HAP-1 (cell line): ENCODE measurements around the gene FBXW5.

Experiments used
- DNase-seq, 2 experiments: peaks; one replicate each; pipeline ENCODE4 v3.0.0-alpha.2; 2016 to 2020; ENCODE audit warnings: low spot score in 2 of 2
- H3K27me3 ChIP-seq: fragments of 250-450 bp; sonication (Bioruptor Pico); 2 replicates; pipeline ENCODE4 v1.5.1; 2020; ENCODE audit warnings: low read depth, mild to moderate bottlenecking, moderate library complexity
- H3K36me3 ChIP-seq: fragments of 250-450 bp; sonication (Bioruptor Pico); replicated peaks from 2 replicates; pipeline ENCODE4 v1.5.1; 2020; ENCODE audit warnings: mild to moderate bottlenecking
- H3K4me1 ChIP-seq: fragments of 250-450 bp; sonication (Bioruptor Pico); 2 replicates; pipeline ENCODE4 v1.5.1; 2020; ENCODE audit warnings: mild to moderate bottlenecking
- H3K4me3 ChIP-seq: fragments of 250-450 bp; sonication (Bioruptor Pico); 2 replicates; pipeline ENCODE4 v1.5.1; 2020; ENCODE audit warnings: mild to moderate bottlenecking, moderate library complexity
- H3K9me3 ChIP-seq: fragments of 250-450 bp; sonication (Bioruptor Pico); 2 replicates; pipeline ENCODE4 v1.5.1; 2020; ENCODE audit warnings: mild to moderate bottlenecking, moderate library complexity
- in situ Hi-C: fragments of 300-500 bp; cut with MboI; formaldehyde crosslinking; loops from 3 replicates; pipeline ENCODE4 v1.14.3; 2020; ENCODE audit warnings: low sequenced_read_pairs, inconsistent platforms, mixed read lengths

The FBXW5 gene

GRCh38 chr9:136944212-136944518 is 373 bp downstream of the FBXW5 start:
- Histone ChIP-seq H3K4me3 (peak overlapping the region; percentile 78), H3K4me1 (peaks cover 19% of the 10 kb centered on the region), H3K27me3 (no peaks in the 10 kb centered on the region), H3K36me3 (peaks cover 34% of the 10 kb centered on the region), H3K9me3 (no peaks in the 10 kb centered on the region)
- DNase-seq = no peak
- in situ Hi-C loops = no loop called here

- Histone ChIP-seq H3K27me3 (no peaks in the 10 kb centered on the region), H3K36me3 (peaks cover 38% of the 10 kb centered on the region), H3K4me3 (peak overlapping the region; percentile 78), H3K4me1 (peaks cover 13% of the 10 kb centered on the region), H3K9me3 (no peaks in the 10 kb centered on the region)
- peak in 1 of 2 experiments; percentile 50 for DNase-seq
- in situ Hi-C loops = no loop called here
These were observed 987 bp downstream of the FBXW5 start for GRCh38 chr9:136943291-136944211.

DNA sequence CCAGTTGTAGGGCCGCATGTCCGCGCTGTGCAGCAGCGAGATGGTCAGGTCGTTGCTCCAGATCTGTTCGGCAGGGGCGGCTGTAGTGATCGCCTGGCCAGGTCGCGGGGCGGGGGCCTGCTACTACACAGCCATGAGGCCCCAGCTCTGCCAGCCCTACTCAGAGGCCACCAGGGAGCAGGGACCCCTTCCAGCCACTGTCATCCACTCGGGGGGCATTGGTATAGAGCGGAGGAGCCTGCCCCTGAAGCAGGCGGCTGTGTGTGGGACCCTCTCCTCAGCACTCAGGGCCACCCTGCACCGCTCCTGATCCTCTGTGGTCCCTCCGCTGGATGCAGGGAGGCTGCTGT is 1.7 kb downstream of the FBXW5 start:
- Histone ChIP-seq H3K27me3 (no peaks in the 10 kb centered on the region), H3K36me3 (peaks cover 38% of the 10 kb centered on the region), H3K9me3 (no peaks in the 10 kb centered on the region), H3K4me1 (peaks cover 6% of the 10 kb centered on the region), H3K4me3 (peak overlapping the region; percentile 78)
- in situ Hi-C loops = no loop called here
- no peak for DNase-seq

GRCh38 chr9:136942112-136942880 is 2.2 kb downstream of the FBXW5 start:
- in situ Hi-C loops = no loop called here
- peaks cover 3% of the 10 kb centered on the region; the same call in 1 of the 2 replicates for H3K4me1 ChIP-seq
- H3K9me3 ChIP-seq = no peaks in the 10 kb centered on the region
- H3K27me3 ChIP-seq = no peaks in the 10 kb centered on the region
- peaks cover 38% of the 10 kb centered on the region for H3K36me3 ChIP-seq
- no peak overlapping the region for H3K4me3 ChIP-seq
- DNase-seq = no peak

- DNase-seq = no peak
- in situ Hi-C loops = no loop called here
- H3K36me3 ChIP-seq = peaks cover 38% of the 10 kb centered on the region
These were observed 3.1 kb downstream of the FBXW5 start for GRCh38 chr9:136941231-136942111.

DNA sequence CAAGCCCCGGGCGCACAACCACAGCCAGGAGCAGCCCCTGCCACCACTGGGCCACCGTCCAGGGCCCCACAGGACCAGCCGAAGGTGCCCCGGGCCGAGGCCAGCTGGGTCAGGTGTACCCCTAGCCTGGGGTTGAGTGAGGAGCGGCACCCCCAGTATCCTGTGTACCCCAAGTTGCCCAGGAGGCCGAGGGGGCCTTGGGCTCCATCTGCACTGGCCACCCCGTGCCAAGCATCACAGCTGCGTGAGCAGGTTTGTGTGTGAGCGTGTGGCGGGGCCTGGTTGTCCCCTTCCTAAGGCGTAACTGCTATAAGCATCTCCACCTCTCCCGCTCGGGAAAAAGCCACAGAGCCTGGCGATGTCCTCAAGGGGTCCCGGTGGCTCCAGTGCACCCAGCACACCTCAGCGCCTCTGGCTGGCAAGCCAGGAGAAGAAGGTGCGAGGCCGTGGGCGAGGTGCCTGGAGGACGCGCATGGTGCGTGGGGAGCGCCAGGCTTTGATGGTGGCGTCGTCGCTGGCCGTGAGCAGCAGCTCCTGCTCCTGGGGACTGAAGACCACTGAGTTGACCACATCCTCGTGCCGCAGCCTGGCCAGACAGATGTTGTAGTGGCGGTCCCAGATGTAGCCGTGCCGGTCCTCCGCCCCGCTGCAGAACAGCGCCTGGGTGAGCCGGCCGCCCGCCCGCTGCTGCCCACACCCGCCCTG is 3.9 kb downstream of the FBXW5 start:
- DNase-seq = no peak
- Histone ChIP-seq H3K9me3 (no peaks in the 10 kb centered on the region), H3K4me1 (peaks cover 3% of the 10 kb centered on the region; the same call in 1 of the 2 replicates), H3K4me3 (no peak overlapping the region), H3K27me3 (no peaks in the 10 kb centered on the region), H3K36me3 (peaks cover 38% of the 10 kb centered on the region)
- in situ Hi-C loops = no loop called here

More at GRCh38 chr9:136941231-136942111, 3.1 kb downstream of the FBXW5 start:
- no peak overlapping the region for H3K4me3 ChIP-seq
- no peaks in the 10 kb centered on the region for H3K27me3 ChIP-seq
- H3K4me1 ChIP-seq = peaks cover 3% of the 10 kb centered on the region; the same call in 1 of the 2 replicates
- no peaks in the 10 kb centered on the region for H3K9me3 ChIP-seq

DNA sequence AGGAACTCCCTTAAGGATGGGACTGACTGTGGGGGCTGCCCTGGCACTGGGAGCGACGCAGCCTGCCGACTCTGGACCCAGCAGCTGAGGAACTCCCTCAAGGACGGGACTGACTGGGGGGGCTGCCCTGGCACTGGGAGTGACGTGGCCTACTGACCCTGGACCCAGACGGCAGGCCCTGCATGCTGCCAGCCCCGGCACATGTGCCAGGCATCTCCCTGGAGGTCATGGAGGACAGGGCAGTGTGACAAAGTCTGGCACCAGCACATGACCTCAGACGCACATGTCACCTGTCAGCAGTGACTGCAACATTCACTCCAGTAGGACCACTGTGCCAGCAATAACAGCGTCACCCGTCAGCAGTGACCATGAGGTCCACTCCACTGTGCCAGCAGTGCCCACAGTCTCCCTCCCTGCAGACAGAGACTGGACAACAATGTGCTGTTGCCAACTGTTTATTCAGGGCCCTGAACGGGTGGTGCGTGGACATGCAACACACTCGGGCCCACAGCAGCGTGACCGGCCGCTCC is 4.5 kb downstream of the FBXW5 start:
- Histone ChIP-seq H3K4me3 (no peak overlapping the region), H3K36me3 (peaks cover 38% of the 10 kb centered on the region), H3K9me3 (no peaks in the 10 kb centered on the region), H3K4me1 (peaks cover 3% of the 10 kb centered on the region; the same call in 1 of the 2 replicates), H3K27me3 (no peaks in the 10 kb centered on the region)
- no peak for DNase-seq
- in situ Hi-C loops = no loop called here

DNA sequence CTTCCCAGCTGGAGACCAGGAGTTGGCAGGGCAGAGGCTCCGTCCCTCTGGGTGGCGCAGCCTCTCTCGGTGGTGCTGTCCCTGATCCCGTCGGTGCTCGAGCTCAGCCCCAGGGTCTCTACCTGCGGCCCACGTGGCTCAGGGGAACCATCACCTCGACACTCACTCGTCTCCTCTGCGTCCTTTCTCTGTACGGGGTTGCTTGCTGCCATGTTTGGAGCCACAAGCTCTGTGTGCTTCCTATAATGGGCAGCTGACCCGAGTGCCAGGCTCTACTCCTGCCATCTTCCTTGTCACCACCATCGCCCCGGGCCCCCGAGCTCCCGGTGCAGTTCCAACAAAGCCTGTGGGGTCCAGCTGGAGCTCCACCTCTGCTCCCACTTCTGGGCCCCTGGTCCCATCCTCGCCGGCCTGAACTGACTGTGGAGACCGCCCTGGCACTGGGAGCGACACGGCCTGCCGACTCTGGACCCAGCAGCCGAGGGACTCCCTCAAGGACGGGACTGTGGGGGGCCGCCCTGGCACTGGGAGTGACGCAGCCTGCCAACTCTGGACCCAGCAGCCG is 5.0 kb downstream of the FBXW5 start:
- H3K9me3 ChIP-seq = no peaks in the 10 kb centered on the region
- DNase-seq = no peak
- in situ Hi-C loops = no loop called here
- H3K4me1 ChIP-seq = no peaks in the 10 kb centered on the region
- no peak overlapping the region for H3K4me3 ChIP-seq
- no peaks in the 10 kb centered on the region for H3K27me3 ChIP-seq
- H3K36me3 ChIP-seq = peaks cover 38% of the 10 kb centered on the region

GRCh38 chr9:136937186-136938001 is 7.1 kb downstream of the FBXW5 start:
- Histone ChIP-seq H3K4me3 (no peak overlapping the region), H3K4me1 (no peaks in the 10 kb centered on the region), H3K27me3 (no peaks in the 10 kb centered on the region), H3K36me3 (peaks cover 32% of the 10 kb centered on the region), H3K9me3 (no peaks in the 10 kb centered on the region)
- DNase-seq = no peak
- in situ Hi-C loops = no loop called here

- Histone ChIP-seq H3K4me1 (no peaks in the 10 kb centered on the region), H3K27me3 (no peaks in the 10 kb centered on the region), H3K4me3 (no peak overlapping the region), H3K36me3 (peaks cover 28% of the 10 kb centered on the region), H3K9me3 (peaks cover 2% of the 10 kb centered on the region; the same call in 1 of the 2 replicates)
- DNase-seq = no peak
- in situ Hi-C loops = no loop called here
These were observed 7.8 kb downstream of the FBXW5 start for GRCh38 chr9:136936645-136937170.

DNA sequence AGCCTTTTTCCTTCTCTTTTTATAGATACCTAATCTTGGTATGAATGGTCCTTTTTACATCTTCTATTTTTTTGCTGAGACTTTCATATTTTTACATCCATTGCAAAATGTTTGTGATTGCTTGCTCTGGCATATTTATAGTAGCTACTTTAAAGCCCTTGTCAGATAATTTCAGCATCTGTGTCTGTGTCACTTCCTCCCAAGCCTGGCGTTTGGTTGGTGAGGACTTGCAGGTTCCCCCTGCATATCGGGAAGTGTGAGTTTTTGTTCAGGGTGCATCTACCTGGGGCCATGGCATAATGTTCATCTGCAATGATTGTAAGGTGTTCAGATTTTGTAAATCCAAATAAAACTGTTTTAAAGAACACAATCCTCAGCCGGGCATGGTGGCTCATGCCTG is 8.9 kb downstream of the FBXW5 start:
- no peak overlapping the region for H3K4me3 ChIP-seq
- peaks cover 2% of the 10 kb centered on the region; the same call in 1 of the 2 replicates for H3K9me3 ChIP-seq
- in situ Hi-C loops = no loop called here
- H3K4me1 ChIP-seq = no peaks in the 10 kb centered on the region
- H3K27me3 ChIP-seq = no peaks in the 10 kb centered on the region
- DNase-seq = no peak
- peaks cover 26% of the 10 kb centered on the region for H3K36me3 ChIP-seq

GRCh38 chr9:136934277-136934676 is 10.3 kb downstream of the FBXW5 start:
- H3K4me3 ChIP-seq = no peak overlapping the region
- H3K9me3 ChIP-seq = peaks cover 2% of the 10 kb centered on the region; the same call in 1 of the 2 replicates
- H3K27me3 ChIP-seq = no peaks in the 10 kb centered on the region
- in situ Hi-C loops = no loop called here
- H3K4me1 ChIP-seq = no peaks in the 10 kb centered on the region
- H3K36me3 ChIP-seq = peaks cover 21% of the 10 kb centered on the region
- no peak for DNase-seq
